Activated CD4-positive, alpha-beta T cell treated with anti-CD3 and anti-CD28 coated beads, Interleukin-2, amount 10 ng/mL, durations not matched to agents 24 days and 14 days (primary cell): ENCODE results near the gene MCUB. TPM values are rescaled to one million over a fixed set of nuclear protein-coding genes. Genes with fewer than 3 reads are reported as not detected.
"Not testable (repeated sequence)": the region's sequence is repeated elsewhere in the genome, so short reads cannot be mapped to it uniquely, and the experiment has no call there.

Source experiments
- DNase-seq: peaks from one replicate; pipeline ENCODE4 v3.0.0; 2022
- H3K27ac Mint-ChIP-seq: one replicate; pipeline ENCODE4 v1.8.0; 2022; ENCODE audit warnings: mild to moderate bottlenecking, mixed read lengths
- H3K27me3 Mint-ChIP-seq: one replicate; pipeline ENCODE4 v1.8.0; 2022; ENCODE audit warnings: mixed read lengths
- H3K36me3 Mint-ChIP-seq: one replicate; pipeline ENCODE4 v1.8.0; 2022; ENCODE audit warnings: low read depth, mild to moderate bottlenecking, mixed read lengths
- H3K4me1 Mint-ChIP-seq: one replicate; pipeline ENCODE4 v1.8.0; 2021; ENCODE audit warnings: mixed read lengths
- H3K4me3 Mint-ChIP-seq: one replicate; pipeline ENCODE4 v1.8.0; 2022; ENCODE audit warnings: mild to moderate bottlenecking, moderate library complexity, mixed read lengths
- H3K9me3 Mint-ChIP-seq: one replicate; pipeline ENCODE4 v1.8.0; 2021; ENCODE audit warnings: mixed read lengths
- intact Hi-C: fragments of 100-400 bp; cut with micrococcal nuclease; formaldehyde crosslinking; loops from one replicate; pipeline ENCODE4 v1.15.1; 2023
- total RNA-seq: library from RNA; stranded (reverse); gene quantifications from 2 replicates; pipeline ENCODE4 v1.2.3, GENCODE V29; 2022

The MCUB gene, protein sequence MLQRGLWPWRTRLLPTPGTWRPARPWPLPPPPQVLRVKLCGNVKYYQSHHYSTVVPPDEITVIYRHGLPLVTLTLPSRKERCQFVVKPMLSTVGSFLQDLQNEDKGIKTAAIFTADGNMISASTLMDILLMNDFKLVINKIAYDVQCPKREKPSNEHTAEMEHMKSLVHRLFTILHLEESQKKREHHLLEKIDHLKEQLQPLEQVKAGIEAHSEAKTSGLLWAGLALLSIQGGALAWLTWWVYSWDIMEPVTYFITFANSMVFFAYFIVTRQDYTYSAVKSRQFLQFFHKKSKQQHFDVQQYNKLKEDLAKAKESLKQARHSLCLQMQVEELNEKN
- 43.6 and 46.4 TPM in 2 replicates for total RNA-seq

DNA sequence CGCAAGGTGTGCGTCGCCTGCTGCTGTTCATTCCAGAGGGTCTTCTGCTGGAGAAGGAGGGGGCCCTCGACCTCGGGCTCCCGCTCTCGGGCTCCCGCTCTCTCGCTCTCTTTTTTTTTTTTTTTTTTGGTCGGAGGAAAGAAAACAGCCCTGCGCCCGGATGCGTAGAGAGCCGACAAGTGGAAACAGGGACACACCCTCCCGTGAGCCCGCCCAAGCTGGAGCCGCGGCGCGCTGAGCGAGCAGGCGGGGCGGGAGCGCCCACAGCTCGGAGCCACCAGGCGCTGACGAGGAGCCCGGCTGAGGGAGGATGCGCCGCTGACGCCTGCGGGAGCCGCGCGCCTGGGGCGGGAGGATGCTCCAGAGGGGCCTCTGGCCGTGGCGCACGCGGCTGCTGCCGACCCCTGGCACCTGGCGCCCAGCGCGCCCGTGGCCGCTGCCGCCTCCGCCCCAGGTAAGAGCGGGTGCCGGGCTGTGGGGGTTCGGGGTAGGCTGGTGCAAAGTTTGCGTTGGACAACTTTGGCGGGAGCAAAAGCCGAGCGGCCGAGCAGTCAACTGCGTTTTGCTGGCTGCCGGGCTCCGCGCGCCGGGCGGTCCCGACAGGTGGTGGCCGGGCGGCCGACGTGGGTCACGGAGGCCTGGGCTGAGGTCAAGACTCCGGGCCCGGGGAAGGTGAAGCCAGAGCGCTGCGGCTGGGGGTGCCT lies at the start of gene MCUB:
Gene MCUB (plus strand): TSS at position 264 of the 704 bp plus-strand sequence. CDS start 92 bp downstream, at position 356.
- Mint-ChIP-seq H3K27ac (peak within 1 kb of the TSS; percentile 98), H3K4me3 (peak within 1 kb of the TSS; percentile 95), H3K9me3 (no peaks in the 10 kb centered on the region), H3K4me1 (peaks cover 42% of the 10 kb centered on the region), H3K36me3 (peaks cover 27% of the 10 kb centered on the region), H3K27me3 (no peaks in the 10 kb centered on the region)
- DNase-seq, result peak; percentile 98
- intact Hi-C loops, result loop anchor here (1.0 to 10.0 kb wide), 3 partner anchors 12 to 635 kb away; partner anchors contain the start of gene ELOVL6

DNA sequence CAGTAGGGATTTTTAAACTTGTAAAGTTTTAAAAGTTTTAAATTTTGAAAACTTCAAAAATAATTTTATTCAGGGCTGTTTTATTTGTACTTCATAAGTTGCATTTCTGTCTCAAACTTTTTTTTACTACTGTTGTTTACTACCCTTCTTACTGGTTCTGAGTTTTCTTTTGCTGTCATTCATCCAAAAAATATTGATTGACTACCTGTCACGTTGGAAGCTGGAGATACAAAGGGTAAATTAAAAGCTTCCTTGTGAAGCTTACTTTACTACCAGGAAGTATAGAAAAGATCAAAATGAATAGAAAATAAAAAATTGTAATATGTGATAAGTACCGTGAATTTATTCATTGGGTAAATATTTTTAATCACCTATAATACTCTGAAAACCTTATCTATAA lies 49.4 kb upstream of the MCUB start:
- Mint-ChIP-seq H3K9me3 (no peaks in the 10 kb centered on the region), H3K4me1 (no peaks in the 10 kb centered on the region), H3K27ac (no peak overlapping the region), H3K36me3 (peaks cover 46% of the 10 kb centered on the region), H3K4me3 (no peak overlapping the region), H3K27me3 (no peaks in the 10 kb centered on the region)
- DNase-seq, result no peak
- intact Hi-C loops, result no loop called here

DNA sequence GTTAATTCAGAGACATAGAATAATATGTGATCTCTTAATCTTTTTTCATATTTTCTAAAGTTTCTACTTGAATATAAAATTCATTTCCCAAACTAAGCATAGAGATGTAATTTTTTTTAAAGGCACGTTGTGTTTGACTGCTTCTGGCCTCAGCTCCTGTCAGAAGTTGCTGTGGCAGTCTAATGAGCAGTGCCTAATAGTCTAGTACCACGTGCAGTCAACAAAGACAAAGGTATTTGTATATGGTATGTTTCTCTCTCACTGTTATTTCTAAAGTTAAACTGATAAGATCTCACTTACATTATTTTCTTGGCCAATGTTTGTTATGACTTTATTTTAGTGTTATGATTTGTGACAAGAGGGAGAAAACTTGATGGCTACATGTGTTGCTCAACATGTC lies 48.6 kb upstream of the MCUB start:
- peaks cover 46% of the 10 kb centered on the region for H3K36me3 Mint-ChIP-seq
- H3K4me3 Mint-ChIP-seq, result no peak overlapping the region
- no peak for DNase-seq
- intact Hi-C loops, result no loop called here
- H3K4me1 Mint-ChIP-seq, result no peaks in the 10 kb centered on the region
- no peaks in the 10 kb centered on the region for H3K9me3 Mint-ChIP-seq
- H3K27ac Mint-ChIP-seq, result no peak overlapping the region
- H3K27me3 Mint-ChIP-seq, result no peaks in the 10 kb centered on the region

DNA sequence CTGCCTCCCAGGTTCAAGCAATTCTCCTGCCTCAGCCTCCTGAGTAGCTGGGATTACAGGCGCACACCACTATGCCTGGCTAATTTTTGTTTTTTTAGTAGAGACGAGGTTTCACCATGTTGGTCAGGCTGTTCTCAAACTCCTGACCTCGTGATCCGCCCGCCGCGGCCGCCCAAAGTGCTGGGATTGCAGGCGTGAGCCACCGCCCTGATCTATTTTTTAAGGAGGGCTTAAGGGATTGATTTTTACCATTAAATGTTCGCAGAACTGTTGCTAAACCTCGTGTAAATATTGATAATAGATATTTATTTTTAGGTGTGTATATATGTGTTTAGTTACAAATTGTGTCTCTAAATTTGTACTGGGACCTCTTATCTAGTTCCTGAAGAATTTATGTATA lies 46.7 kb upstream of the MCUB start:
- H3K27me3 Mint-ChIP-seq, DNase-seq, intact Hi-C loops, H3K9me3 Mint-ChIP-seq, H3K27ac Mint-ChIP-seq, H3K4me3 Mint-ChIP-seq, H3K4me1 Mint-ChIP-seq: not testable (repeated sequence)
- H3K36me3 Mint-ChIP-seq, result peaks cover 51% of the 10 kb centered on the region

DNA sequence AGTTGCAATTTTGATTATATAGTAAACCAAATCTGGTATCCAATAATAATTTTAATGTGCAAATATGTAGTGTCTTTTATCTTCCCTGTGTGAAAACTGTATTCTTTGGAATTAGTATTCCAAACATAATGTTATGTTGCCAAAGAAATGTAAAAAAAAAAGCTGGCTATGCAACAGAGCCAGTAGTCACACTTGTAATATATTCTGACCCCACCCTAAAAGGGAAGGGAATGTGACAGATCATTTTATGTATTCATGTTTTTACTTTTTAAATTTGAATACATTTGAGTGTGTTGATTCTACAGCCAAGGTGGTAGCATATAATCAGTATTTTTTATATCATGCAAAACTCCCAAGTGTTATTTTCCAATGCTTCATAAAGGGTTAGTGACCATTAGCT lies 27.9 kb upstream of the MCUB start:
- H3K36me3 Mint-ChIP-seq, result peaks cover 51% of the 10 kb centered on the region
- intact Hi-C loops, result no loop called here
- H3K27ac Mint-ChIP-seq, result no peak overlapping the region
- no peak for DNase-seq
- H3K4me1 Mint-ChIP-seq, result peaks cover 3% of the 10 kb centered on the region
- H3K9me3 Mint-ChIP-seq, result no peaks in the 10 kb centered on the region
- no peaks in the 10 kb centered on the region for H3K27me3 Mint-ChIP-seq
- no peak overlapping the region for H3K4me3 Mint-ChIP-seq

DNA sequence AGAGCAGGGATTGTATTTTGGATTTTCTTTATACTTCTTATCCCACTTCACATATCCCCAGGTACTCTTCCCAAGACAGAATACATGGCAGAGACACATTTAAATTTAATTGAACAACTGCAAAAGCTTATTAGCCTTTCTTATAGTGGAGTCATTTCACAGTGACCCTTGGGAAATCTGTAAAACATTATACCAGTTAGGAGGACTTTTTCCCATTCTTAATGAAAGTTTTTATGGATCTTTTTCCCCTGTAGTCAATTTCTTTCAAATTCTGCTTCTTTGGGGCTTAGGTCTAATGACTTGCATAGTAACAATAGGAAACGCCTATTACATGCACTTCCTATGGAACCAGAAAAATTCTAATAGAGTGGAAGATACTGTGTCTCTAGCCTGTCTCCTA lies 14.6 kb upstream of the MCUB start:
- intact Hi-C loops, result no loop called here

DNA sequence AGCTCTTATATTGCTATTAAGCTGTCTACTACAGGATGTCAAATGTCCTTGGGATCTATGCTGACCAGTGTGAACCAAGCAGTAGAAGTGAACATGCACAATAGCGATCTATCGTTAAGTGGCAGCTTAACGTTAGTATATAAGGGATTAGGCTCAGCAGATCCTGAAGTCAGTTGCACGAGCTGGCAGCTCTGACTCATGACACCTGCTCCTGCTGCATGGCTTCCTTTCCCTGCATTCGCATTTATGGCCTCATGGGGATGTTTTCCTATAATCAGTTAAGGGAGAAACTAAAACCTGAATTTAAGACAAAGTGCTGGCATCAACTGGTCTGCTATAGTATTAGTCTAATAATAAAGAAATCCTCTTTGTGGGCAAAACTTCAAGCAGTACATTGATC lies 12.7 kb upstream of the MCUB start:
- H3K9me3 Mint-ChIP-seq, result peaks cover 10% of the 10 kb centered on the region
- no peak overlapping the region for H3K4me3 Mint-ChIP-seq
- H3K36me3 Mint-ChIP-seq, result peaks cover 34% of the 10 kb centered on the region
- no peaks in the 10 kb centered on the region for H3K27me3 Mint-ChIP-seq
- intact Hi-C loops, result no loop called here
- H3K27ac Mint-ChIP-seq, result no peak overlapping the region
- H3K4me1 Mint-ChIP-seq, result peaks cover 18% of the 10 kb centered on the region
- DNase-seq, result no peak

More for the DNA sequence above, 14.6 kb upstream of the MCUB start:
- Mint-ChIP-seq H3K4me3 (no peak overlapping the region), H3K27ac (no peak overlapping the region), H3K36me3 (peaks cover 39% of the 10 kb centered on the region), H3K27me3 (no peaks in the 10 kb centered on the region), H3K9me3 (peaks cover 10% of the 10 kb centered on the region), H3K4me1 (peaks cover 18% of the 10 kb centered on the region)
- DNase-seq, result no peak

DNA sequence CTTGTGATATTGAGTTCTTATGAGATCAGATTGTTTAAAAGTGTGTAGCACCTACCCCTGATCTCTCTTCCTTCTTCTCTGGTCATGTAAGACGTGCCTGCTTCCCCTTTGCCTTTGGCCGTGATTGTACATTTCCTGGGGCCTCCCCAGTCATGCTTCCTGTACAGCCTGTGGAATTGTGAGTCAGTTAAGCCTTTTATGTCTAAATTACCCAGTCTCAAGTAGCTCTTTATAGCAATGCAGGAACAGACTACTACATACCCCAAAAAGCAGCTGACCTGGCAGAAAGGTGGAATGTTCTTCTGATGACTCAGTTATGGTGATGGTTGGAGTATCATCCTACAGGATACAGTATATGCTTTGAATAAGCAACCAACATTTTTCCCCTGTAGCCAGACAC lies 11.4 kb upstream of the MCUB start:
- peak; percentile 63 for DNase-seq
- H3K27ac Mint-ChIP-seq, result peak overlapping the region; percentile 57
- H3K27me3 Mint-ChIP-seq, result no peaks in the 10 kb centered on the region
- peaks cover 18% of the 10 kb centered on the region for H3K4me1 Mint-ChIP-seq
- peaks cover 29% of the 10 kb centered on the region for H3K36me3 Mint-ChIP-seq
- H3K4me3 Mint-ChIP-seq, result peak overlapping the region; percentile 14
- H3K9me3 Mint-ChIP-seq, result peaks cover 10% of the 10 kb centered on the region
- intact Hi-C loops, result loop anchor here (1.0 kb wide), 1 partner anchor 12 kb away; the partner anchor contains the start of gene MCUB

DNA sequence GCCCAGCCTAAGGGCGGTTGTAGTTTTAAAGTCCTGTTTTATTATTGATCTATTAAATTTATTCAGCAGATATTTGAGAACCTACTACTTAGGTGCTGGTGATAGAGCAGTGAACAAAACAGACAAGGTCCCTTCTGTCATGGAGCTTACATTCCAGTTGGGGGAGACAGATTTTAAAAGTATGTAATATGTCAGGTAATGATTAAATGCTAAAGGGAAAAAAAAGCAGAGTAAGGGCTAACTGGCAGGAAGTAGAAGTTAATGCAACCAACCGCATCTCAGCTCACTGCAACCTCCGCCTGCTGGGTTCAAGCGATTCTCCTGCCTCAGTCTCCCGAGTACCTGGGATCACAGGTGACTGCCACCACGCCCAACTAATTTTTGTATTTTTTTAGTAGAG lies 7.8 kb upstream of the MCUB start:
- no peaks in the 10 kb centered on the region for H3K27me3 Mint-ChIP-seq
- H3K4me1 Mint-ChIP-seq, result peaks cover 21% of the 10 kb centered on the region
- no peak overlapping the region for H3K27ac Mint-ChIP-seq
- no peak overlapping the region for H3K4me3 Mint-ChIP-seq
- H3K9me3 Mint-ChIP-seq, result peaks cover 10% of the 10 kb centered on the region
- DNase-seq, result no peak
- intact Hi-C loops, result no loop called here
- peaks cover 31% of the 10 kb centered on the region for H3K36me3 Mint-ChIP-seq

DNA sequence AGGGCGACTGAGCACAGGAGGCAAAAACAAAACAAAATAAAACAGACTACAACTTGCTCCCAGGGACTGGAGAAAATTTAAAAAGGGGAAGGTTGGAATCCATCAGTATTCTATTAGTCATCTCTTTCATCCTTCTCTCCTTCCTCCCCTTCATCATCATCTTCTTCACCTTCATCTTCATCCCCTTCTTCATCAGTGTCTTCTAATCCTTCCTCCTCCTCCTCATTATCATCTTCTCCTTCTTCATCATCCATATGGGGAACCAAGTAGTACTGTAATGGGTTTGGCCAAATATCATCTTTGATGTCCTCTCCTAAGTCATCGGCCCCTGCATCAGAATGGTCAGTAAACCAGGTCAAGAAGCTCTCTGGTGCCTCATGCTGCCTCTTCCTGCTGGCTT lies 6.9 kb upstream of the MCUB start:
- Mint-ChIP-seq H3K27me3 (no peaks in the 10 kb centered on the region), H3K4me1 (peaks cover 17% of the 10 kb centered on the region), H3K9me3 (peaks cover 6% of the 10 kb centered on the region), H3K36me3 (peaks cover 29% of the 10 kb centered on the region), H3K27ac (no peak overlapping the region), H3K4me3 (no peak overlapping the region)
- intact Hi-C loops, result no loop called here
- no peak for DNase-seq

DNA sequence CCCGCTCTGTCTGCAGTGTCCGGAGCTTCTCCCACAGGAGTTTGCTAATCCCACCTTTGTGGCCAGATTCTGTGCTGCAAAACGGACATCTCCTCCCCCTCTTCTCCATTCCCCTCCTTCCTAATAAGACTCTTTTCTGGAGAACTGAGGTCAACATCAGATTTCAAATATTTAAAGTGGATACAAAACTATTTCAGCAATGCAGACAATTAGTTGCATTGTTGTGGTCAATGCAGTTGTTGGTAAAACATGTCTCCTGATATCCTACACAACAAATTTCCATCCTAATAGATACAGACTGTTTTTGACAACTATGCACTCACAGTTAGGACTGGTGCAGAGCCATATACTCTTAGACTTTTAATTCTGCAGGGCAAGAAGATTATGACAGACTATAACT lies 5.1 kb upstream of the MCUB start:
- no peak overlapping the region for H3K27ac Mint-ChIP-seq
- no peaks in the 10 kb centered on the region for H3K9me3 Mint-ChIP-seq
- peaks cover 15% of the 10 kb centered on the region for H3K36me3 Mint-ChIP-seq
- intact Hi-C loops, result no loop called here
- H3K4me1 Mint-ChIP-seq, result peaks cover 11% of the 10 kb centered on the region
- H3K27me3 Mint-ChIP-seq, result no peaks in the 10 kb centered on the region
- H3K4me3 Mint-ChIP-seq, result no peak overlapping the region
- no peak for DNase-seq

DNA sequence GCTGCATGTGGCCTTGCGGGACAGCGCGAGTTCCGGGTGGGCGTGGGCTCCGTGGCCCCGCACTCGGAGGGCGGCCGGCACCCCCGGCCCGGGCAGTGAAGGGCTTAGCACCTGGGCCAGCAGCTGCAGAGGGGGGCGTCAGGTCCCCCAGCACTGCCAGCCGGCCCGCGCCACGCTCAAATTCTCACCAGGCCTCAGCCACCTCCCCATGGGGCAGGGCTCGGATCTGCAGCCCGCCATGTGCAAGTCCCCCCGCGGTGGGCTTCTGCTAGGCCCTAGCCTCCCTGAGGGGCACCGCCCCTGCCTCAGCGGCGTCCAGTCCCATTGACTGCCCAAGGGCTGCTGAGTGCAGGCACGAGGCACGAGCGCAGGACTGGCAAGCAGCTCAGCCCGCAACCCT lies 2.6 kb upstream of the MCUB start:
- no peak for DNase-seq
- H3K9me3 Mint-ChIP-seq, result no peaks in the 10 kb centered on the region
- intact Hi-C loops, result no loop called here
- no peak overlapping the region for H3K27ac Mint-ChIP-seq
- no peak overlapping the region for H3K4me3 Mint-ChIP-seq
- H3K36me3 Mint-ChIP-seq, result peaks cover 20% of the 10 kb centered on the region
- no peaks in the 10 kb centered on the region for H3K27me3 Mint-ChIP-seq
- H3K4me1 Mint-ChIP-seq, result peaks cover 24% of the 10 kb centered on the region

DNA sequence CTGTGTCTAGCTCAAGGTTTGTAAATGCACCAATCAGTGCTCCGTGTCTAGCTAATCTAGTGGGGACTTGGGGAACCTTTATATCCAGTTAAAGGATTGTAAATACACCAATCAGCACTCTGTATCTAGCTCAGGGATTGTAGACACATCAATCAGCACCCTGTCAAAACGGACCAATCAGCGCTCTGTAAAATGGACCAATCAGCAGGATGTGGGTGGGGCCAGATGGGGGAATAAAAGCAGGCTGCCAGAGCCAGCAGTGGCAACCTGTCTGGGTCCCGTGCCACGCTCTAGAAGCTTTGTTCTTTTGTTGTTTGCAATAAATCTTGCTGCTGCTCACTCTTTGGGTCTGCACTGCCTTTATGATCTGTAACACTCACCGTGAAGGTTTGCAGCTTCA lies 2.0 kb upstream of the MCUB start:
- Mint-ChIP-seq H3K36me3 (peaks cover 26% of the 10 kb centered on the region), H3K27ac (peak overlapping the region; percentile 62), H3K4me1 (peaks cover 31% of the 10 kb centered on the region), H3K4me3 (peak overlapping the region; percentile 95)
- H3K9me3 Mint-ChIP-seq, intact Hi-C loops, H3K27me3 Mint-ChIP-seq: not testable (repeated sequence)
- peak; percentile 66 for DNase-seq

DNA sequence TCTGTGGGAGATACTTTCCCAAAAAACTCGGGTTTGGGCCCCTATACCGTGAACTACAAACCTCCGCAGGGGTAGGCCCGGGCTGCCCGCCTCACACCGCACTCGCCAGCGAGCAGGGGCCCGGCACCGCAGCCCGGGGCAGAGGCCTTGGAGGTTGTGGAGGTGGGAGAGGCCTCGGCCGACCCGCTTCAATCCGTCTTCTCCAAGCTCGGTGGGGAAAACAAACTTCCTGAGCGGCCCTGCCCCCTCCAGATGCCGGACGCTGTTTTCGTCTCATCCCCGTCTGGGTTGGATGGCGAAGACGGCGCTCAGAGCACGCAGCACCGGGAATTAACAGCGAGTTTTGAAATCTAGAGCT lies 442 bp upstream of the MCUB start:
- Mint-ChIP-seq H3K9me3 (no peaks in the 10 kb centered on the region), H3K36me3 (peaks cover 24% of the 10 kb centered on the region), H3K4me3 (peak overlapping the region; percentile 95), H3K27ac (peak overlapping the region; percentile 98), H3K27me3 (no peaks in the 10 kb centered on the region), H3K4me1 (peaks cover 42% of the 10 kb centered on the region)
- intact Hi-C loops, result no loop called here
- DNase-seq, result no peak
